Keratinocyte (primary cell): Measurements from ENCODE around the gene TSPAN7. TPM values are rescaled to one million over a fixed set of nuclear protein-coding genes. Genes with fewer than 3 reads are reported as not detected.

Experiments
- DNase-seq: peaks from one replicate; pipeline ENCODE4 v3.0.0-alpha.2; 2011; ENCODE audit warnings: low read depth, missing footprints, low spot score
- FAIRE-seq: peaks from 2 replicates; lab custom pipeline; 2011; peaks lifted over from hg19 to GRCh38; lab: Jason Lieb, UNC
- H2AFZ ChIP-seq: 2 replicates; pipeline ENCODE4 v1.6.0; 2012; ENCODE audit warnings: low read length, control low read depth, inconsistent platforms; ENCODE audit not compliant: control insufficient read depth
- H3K27ac ChIP-seq: 2 replicates; pipeline ENCODE4 v1.5.1; 2011; ENCODE audit warnings: low read length; ENCODE audit not compliant: control insufficient read depth, insufficient read depth
- H3K27me3 ChIP-seq: 3 replicates; pipeline ENCODE4 v1.6.0; 2011; ENCODE audit warnings: low read length; ENCODE audit not compliant: control insufficient read depth, insufficient read depth; ENCODE audit errors: extremely low read depth
- H3K36me3 ChIP-seq, 2 experiments: 2 replicates in 1 of 2; 3 replicates in 1 of 2; pipeline ENCODE4 v1.5.1; 2011; ENCODE audit warnings: low read length in 2 of 2, mild to moderate bottlenecking in 1 of 2; ENCODE audit not compliant: control insufficient read depth in 2 of 2, insufficient read depth in 2 of 2; ENCODE audit errors: extremely low read depth in 1 of 2
- H3K4me1 ChIP-seq: 3 replicates; pipeline ENCODE4 v1.5.1; 2011; ENCODE audit warnings: low read length; ENCODE audit not compliant: control insufficient read depth, insufficient read depth; ENCODE audit errors: extremely low read depth
- H3K4me2 ChIP-seq: 3 replicates; pipeline ENCODE4 v1.6.0; 2011; ENCODE audit warnings: low read depth, low read length; ENCODE audit not compliant: control insufficient read depth, insufficient read depth; ENCODE audit errors: extremely low read depth
- H3K4me3 ChIP-seq, 3 experiments: fragments of 200-600 bp in 1 of 3; sonication (generic) in 1 of 3; 2 replicates in 2 of 3; 3 replicates in 1 of 3; pipeline ENCODE4 v1.5.1; 2011 to 2016; ENCODE audit warnings: low read length in 3 of 3, mild to moderate bottlenecking in 3 of 3, control low read depth in 2 of 3, inconsistent platforms in 1 of 3, low read depth in 1 of 3, mixed read lengths in 1 of 3, mixed run types in 1 of 3, moderate library complexity in 1 of 3; ENCODE audit not compliant: control insufficient read depth in 2 of 3, insufficient read depth in 2 of 3; ENCODE audit errors: extremely low read depth in 1 of 3
- H3K79me2 ChIP-seq: 2 replicates; pipeline ENCODE4 v1.6.0; 2012; ENCODE audit warnings: low read length; ENCODE audit not compliant: control insufficient read depth, insufficient read depth
- H3K9ac ChIP-seq: 3 replicates; pipeline ENCODE4 v1.6.0; 2011; ENCODE audit warnings: low read length; ENCODE audit not compliant: control insufficient read depth, insufficient read depth; ENCODE audit errors: extremely low read depth
- H3K9me1 ChIP-seq: 3 replicates; pipeline ENCODE4 v1.6.0; 2011; ENCODE audit warnings: low read length; ENCODE audit not compliant: control insufficient read depth, insufficient read depth; ENCODE audit errors: extremely low read depth
- H3K9me3 ChIP-seq: 2 replicates; pipeline ENCODE4 v1.5.1; 2012; ENCODE audit warnings: low read depth, low read length; ENCODE audit not compliant: control insufficient read depth
- H4K20me1 ChIP-seq: 3 replicates; pipeline ENCODE4 v1.6.0; 2011; ENCODE audit warnings: low read length; ENCODE audit not compliant: control insufficient read depth, insufficient read depth; ENCODE audit errors: extremely low read depth
- CTCF ChIP-seq, 3 experiments: IDR thresholded peaks in 1 of 3; conservative IDR thresholded peaks in 1 of 3; optimal IDR thresholded peaks in 1 of 3; 2 replicates in 2 of 3; 3 replicates in 1 of 3; pipeline versions ENCODE3 to v1.5.1; 2011; ENCODE audit warnings: low read length in 3 of 3, mild to moderate bottlenecking in 3 of 3, moderate library complexity in 2 of 3, control low read depth in 1 of 3, inconsistent platforms in 1 of 3; ENCODE audit not compliant: insufficient read depth in 2 of 3; ENCODE audit errors: extremely low read depth in 1 of 3
- EZH2 ChIP-seq: IDR thresholded peaks from one replicate; pipeline ENCODE4 v1.6.1; 2012; ENCODE audit warnings: inconsistent platforms, mild to moderate bottlenecking, low read length, moderate library complexity
- dilution Hi-C: fragments of 300-500 bp; cut with MboI; formaldehyde crosslinking; loops from one replicate; pipeline ENCODE4 v1.7.0; 2020; ENCODE audit warnings: low sequenced_read_pairs; ENCODE audit not compliant: extremely low pct_ligation_motif_present
- polyA plus RNA-seq, 5 experiments: library from polyadenylated mRNA; depleted of rRNA in 3 of 5; stranded (reverse) in 3 of 5; stranded (forward) in 1 of 5; unstranded in 1 of 5; fragments of >200 nt; gene quantifications; 1 replicate in 1 of 5; 2 replicates in 3 of 5; 3 replicates in 1 of 5; pipeline versions ENCODE4 v1.2.1 to v1.2.3, GENCODE V29; 2011 to 2012; ENCODE audit warnings: missing spikeins in 2 of 5, low read depth in 1 of 5, low replicate concordance in 1 of 5

Gene TSPAN7
- polyA plus RNA-seq, 1 donor (not counting 4 experiments of a cell fraction or from before 2014, with no cell fraction given), result 2.3 TPM

DNA sequence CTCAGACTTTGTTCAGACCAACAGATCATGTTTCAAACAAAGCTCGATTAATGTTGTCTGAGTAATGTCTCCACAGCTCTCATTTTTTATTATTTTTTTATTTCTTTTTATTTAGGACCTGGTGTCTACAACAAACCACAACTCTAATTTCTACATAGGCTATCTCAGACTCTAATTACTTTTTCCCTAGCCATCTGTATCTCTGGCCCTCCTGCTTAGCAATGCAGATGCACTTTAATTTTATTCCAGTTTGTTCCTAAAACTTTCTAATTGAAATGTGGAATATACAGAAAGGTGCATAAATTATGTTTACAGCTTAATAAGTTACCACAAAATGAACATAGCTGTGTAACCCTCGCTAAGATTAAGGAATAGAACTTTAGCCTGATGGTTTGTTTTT, 120.8 kb downstream of the TSPAN7 start:
- Histone ChIP-seq H3K27ac (no peak overlapping the region), H3K79me2 (no peaks in the 10 kb centered on the region), H3K36me3 (no peaks in the 10 kb centered on the region), H3K4me3 (no peak overlapping the region), H4K20me1 (no peaks in the 10 kb centered on the region), H3K9ac (no peak overlapping the region), H3K27me3 (no peaks in the 10 kb centered on the region), H3K9me3 (no peaks in the 10 kb centered on the region), H2AFZ (no peak overlapping the region), H3K9me1 (no peaks in the 10 kb centered on the region), H3K4me1 (no peaks in the 10 kb centered on the region), H3K4me2 (no peak overlapping the region)
- no peak for FAIRE-seq
- DNase-seq, result no peak
- dilution Hi-C loops, result no loop called here
- TF ChIP-seq CTCF (optimal IDR thresholded peaks at IDR 0.05 in 1 of 3, IDR thresholded peaks at IDR 0.05 in 1 of 3, conservative IDR thresholded peaks at IDR 0.05 in 1 of 3; ENCODE audit: extremely low read depth in 1 of 3, insufficient read depth in 2 of 3, low read length in 3 of 3) (no peak), EZH2 (no peak)

GRCh38 chrX:38692961-38693360, 131.6 kb downstream of the TSPAN7 start:
- no peaks in the 10 kb centered on the region for H3K9me3 ChIP-seq
- H3K79me2 ChIP-seq, result no peaks in the 10 kb centered on the region
- H3K27me3 ChIP-seq, result no peaks in the 10 kb centered on the region
- H3K27ac ChIP-seq, result no peak overlapping the region
- DNase-seq, result no peak
- no peak for FAIRE-seq
- no peaks in the 10 kb centered on the region for H3K36me3 ChIP-seq
- dilution Hi-C loops, result no loop called here
- no peak for TF ChIP-seq EZH2
- TF ChIP-seq CTCF (optimal IDR thresholded peaks at IDR 0.05 in 1 of 3, IDR thresholded peaks at IDR 0.05 in 1 of 3, conservative IDR thresholded peaks at IDR 0.05 in 1 of 3; ENCODE audit: extremely low read depth in 1 of 3, insufficient read depth in 2 of 3, low read length in 3 of 3), result no peak
- H3K4me1 ChIP-seq, result peaks cover 11% of the 10 kb centered on the region
- no peaks in the 10 kb centered on the region for H4K20me1 ChIP-seq
- no peak overlapping the region for H3K4me2 ChIP-seq
- no peaks in the 10 kb centered on the region for H3K9me1 ChIP-seq
- H3K4me3 ChIP-seq, result no peak overlapping the region
- no peak overlapping the region for H2AFZ ChIP-seq
- no peak overlapping the region for H3K9ac ChIP-seq
